Mucosa of descending colon (tissue), 3 donors: ENCODE measurements around the gene EMC10. TPM values are rescaled to one million over a fixed set of nuclear protein-coding genes. Genes with fewer than 3 reads are reported as not detected.

Experiments
- ATAC-seq: fragments of 200-7000 bp; cut with Tn5 transposase; one replicate; pipeline ENCODE4 v1.9.1; 2020; ENCODE audit warnings: mild to moderate bottlenecking, moderate library complexity
- DNase-seq, 3 donors: peaks; one replicate each; pipeline ENCODE4 v3.0.0-alpha.2; 2020
- H3K36me3 ChIP-seq: fragments of 200-600 bp; one replicate; pipeline ENCODE4 v1.8.0; 2021; ENCODE audit warnings: low read depth, mild to moderate bottlenecking
- H3K4me1 ChIP-seq: fragments of 200-600 bp; one replicate; pipeline ENCODE4 v1.8.0; 2021; ENCODE audit warnings: low read depth, mild to moderate bottlenecking
- H3K4me3 ChIP-seq: fragments of 200-600 bp; one replicate; pipeline ENCODE4 v1.8.0; 2021; ENCODE audit warnings: mild to moderate bottlenecking
- H3K9me3 ChIP-seq: fragments of 200-600 bp; one replicate; pipeline ENCODE4 v1.8.0; 2021; ENCODE audit warnings: mild to moderate bottlenecking
- intact Hi-C, 2 donors: fragments of 100-400 bp; cut with DNase I in 1 of 2; cut with micrococcal nuclease in 1 of 2; formaldehyde crosslinking; loops; one replicate each; pipeline versions ENCODE4 v1.11.0 to v1.11.1; 2022; cut with DNase I, micrococcal nuclease
- total RNA-seq, 3 donors: library from RNA; stranded (reverse); fragmentation: NEBNext Ultra II Directional in 2 of 3; extraction: Animal tissue kit (Norgen Biotek cat#: 25700) in 2 of 3; gene quantifications; one replicate each; pipeline versions ENCODE4 v1.2.1 to v1.2.4, GENCODE V29; 2021 to 2023
- TF ChIP-seq, protein P1 (sequence below): fragments of 200-600 bp; IDR thresholded peaks from one replicate; pipeline ENCODE4 v1.8.0; 2022; ENCODE audit warnings: antibody characterized with exemption, mild to moderate bottlenecking
- donor health status: DM: no; HTN: no; CAD: no; lungs with moderate emphysema.
- donor health status: DM: no; HTN: no; CAD: no.
- donor health status: DM: no; HTN: yes; CAD: no.

Gene EMC10
- total RNA-seq, 3 donors from 2014 or later = 79.6 to 121 (median 108) TPM

DNA sequence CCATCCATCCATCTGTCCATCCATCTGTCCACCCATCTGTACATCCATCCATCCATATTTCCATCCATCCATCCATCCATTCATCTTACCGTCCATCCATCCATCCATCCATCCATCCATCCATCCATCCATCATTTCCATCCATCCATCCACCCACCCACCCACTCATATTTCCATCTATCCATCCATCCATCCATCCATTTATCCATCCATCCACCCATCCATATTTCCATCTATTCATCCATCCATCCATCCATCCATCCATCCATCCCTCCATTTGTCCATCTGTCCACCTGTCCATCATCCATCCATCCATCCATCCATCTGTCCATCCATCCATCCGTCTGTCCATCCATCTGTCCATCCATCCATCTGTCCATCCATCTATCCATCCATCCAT lies 20.3 kb upstream of the EMC10 start:
- H3K9me3 ChIP-seq = no peaks in the 10 kb centered on the region
- H3K36me3 ChIP-seq = no peaks in the 10 kb centered on the region
- H3K4me3 ChIP-seq = no peak overlapping the region
- intact Hi-C loops = no loop called here
- ATAC-seq (no peak), DNase-seq (no peak)
- TF ChIP-seq, protein P1, sequence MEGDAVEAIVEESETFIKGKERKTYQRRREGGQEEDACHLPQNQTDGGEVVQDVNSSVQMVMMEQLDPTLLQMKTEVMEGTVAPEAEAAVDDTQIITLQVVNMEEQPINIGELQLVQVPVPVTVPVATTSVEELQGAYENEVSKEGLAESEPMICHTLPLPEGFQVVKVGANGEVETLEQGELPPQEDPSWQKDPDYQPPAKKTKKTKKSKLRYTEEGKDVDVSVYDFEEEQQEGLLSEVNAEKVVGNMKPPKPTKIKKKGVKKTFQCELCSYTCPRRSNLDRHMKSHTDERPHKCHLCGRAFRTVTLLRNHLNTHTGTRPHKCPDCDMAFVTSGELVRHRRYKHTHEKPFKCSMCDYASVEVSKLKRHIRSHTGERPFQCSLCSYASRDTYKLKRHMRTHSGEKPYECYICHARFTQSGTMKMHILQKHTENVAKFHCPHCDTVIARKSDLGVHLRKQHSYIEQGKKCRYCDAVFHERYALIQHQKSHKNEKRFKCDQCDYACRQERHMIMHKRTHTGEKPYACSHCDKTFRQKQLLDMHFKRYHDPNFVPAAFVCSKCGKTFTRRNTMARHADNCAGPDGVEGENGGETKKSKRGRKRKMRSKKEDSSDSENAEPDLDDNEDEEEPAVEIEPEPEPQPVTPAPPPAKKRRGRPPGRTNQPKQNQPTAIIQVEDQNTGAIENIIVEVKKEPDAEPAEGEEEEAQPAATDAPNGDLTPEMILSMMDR = no peak
- no peaks in the 10 kb centered on the region for H3K4me1 ChIP-seq

DNA sequence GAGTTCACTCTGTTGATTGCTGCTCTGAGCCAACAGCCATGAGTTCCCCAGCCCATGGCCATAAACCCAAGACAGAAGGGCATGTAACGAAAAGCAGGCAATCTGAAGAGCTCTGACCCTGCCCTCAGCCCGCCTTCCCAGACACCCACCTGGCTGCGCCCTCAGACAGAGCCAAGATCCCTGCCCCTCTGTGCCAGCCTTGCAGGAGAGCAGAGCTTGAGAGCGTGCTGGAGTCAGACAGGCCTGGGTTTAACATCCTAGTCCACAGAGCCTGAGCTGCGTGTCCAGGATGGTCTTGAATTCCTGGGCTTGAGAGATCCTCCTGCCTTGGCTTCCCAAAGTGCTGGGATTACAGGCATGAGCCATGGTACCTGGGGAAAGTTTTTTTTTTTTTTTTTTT lies 19.0 kb upstream of the EMC10 start:
- ATAC-seq = no peak
- no peak for DNase-seq
- TF ChIP-seq, protein P1 = no peak
- Histone ChIP-seq H3K9me3 (no peaks in the 10 kb centered on the region), H3K4me3 (no peak overlapping the region), H3K36me3 (no peaks in the 10 kb centered on the region), H3K4me1 (no peaks in the 10 kb centered on the region)
- intact Hi-C loops = no loop called here

DNA sequence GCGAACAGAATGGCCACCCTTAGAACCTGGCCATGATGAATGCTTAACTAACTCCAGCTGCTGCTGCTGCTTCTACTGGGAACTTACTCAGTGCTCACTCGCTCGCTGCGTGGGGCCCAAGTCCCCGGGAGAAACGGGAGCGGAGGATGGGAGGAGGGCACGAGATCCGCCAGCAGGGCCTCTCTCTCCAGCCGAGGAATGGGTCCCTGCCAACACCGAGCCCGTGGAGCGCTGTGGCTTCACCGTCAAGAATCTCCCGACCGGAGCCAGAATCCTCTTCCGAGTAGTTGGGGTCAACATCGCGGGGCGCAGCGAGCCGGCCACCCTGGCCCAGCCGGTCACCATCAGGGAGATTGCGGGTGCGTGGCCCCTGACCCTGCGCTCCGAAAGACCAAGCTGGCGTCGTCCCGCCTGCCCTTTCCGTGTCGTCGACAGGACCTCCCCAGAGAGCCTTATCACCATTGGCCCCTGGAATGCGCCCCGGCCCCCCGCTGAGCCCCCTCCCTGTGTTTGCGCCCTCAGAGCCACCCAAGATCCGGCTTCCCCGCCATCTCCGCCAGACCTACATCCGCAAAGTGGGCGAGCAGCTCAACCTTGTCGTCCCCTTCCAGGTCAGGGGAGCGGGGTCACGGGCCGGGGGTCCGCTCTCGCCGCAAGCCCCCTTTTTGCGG lies 17.8 kb upstream of the EMC10 start:
- H3K9me3 ChIP-seq = no peaks in the 10 kb centered on the region
- H3K4me3 ChIP-seq = no peak overlapping the region
- intact Hi-C loops = no loop called here
- TF ChIP-seq, protein P1 = no peak
- DNase-seq (no peak), ATAC-seq (no peak)
- H3K4me1 ChIP-seq = no peaks in the 10 kb centered on the region
- H3K36me3 ChIP-seq = no peaks in the 10 kb centered on the region

DNA sequence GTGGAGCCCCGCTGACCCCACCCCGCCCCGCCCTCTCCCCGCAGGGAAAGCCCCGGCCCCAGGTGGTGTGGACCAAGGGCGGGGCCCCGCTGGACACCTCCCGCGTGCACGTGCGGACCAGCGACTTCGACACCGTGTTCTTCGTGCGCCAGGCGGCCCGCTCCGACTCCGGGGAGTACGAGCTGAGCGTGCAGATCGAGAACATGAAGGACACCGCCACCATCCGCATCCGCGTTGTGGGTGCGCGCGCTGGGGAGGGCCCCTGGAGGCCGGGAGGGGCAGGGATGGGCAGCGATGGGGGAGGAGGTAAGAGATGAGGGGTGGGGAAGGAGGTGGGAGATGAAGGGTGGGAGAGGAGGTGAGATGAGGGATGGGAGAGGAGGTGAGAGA lies 17.2 kb upstream of the EMC10 start:
- Histone ChIP-seq H3K36me3 (no peaks in the 10 kb centered on the region), H3K4me1 (no peaks in the 10 kb centered on the region), H3K4me3 (no peak overlapping the region), H3K9me3 (no peaks in the 10 kb centered on the region)
- no peak for DNase-seq
- intact Hi-C loops = no loop called here
- TF ChIP-seq, protein P1 = no peak
- ATAC-seq = no peak

DNA sequence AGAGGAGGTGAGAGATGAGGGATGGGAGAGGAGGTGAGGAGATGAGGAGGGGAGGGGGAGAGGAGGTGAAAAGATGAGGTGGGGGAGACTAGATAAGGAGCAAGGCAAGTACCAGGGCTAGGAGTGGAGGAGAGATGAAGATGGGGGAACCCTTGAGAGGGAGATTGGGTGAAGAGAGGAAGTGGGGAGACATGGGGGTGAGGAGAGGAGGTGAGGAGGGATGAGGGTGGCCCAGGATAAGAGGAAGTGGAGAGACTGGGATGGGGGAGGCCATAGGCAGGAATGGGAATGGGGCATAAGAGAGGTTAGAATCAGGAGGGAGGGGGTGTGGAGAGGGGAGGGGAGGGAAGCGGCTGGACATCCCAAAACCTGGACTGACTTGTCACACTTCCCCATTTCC lies 16.7 kb upstream of the EMC10 start:
- no peaks in the 10 kb centered on the region for H3K4me1 ChIP-seq
- TF ChIP-seq, protein P1 = no peak
- no peaks in the 10 kb centered on the region for H3K36me3 ChIP-seq
- no peak overlapping the region for H3K4me3 ChIP-seq
- intact Hi-C loops = loop anchor here (5.0 to 10.0 kb wide), 2 partner anchors 92 to 95 kb away; partner anchors contain the start of gene NAPSA (in 2 of the 2)
- DNase-seq (no peak), ATAC-seq (no peak)
- no peaks in the 10 kb centered on the region for H3K9me3 ChIP-seq
